ENCODE measurements around the gene CASQ2.

The CASQ2 gene

GRCh38 chr1:115768549-115768948 lies at the start of gene CASQ2:
CASQ2 (minus strand) TSS chr1:115768714; CDS start chr1:115768541, 173 bp downstream.
- no peak for DNase-seq

- DNase-seq = no peak
Measured at GRCh38 chr1:115815694-115816093, 47.2 kb upstream of the CASQ2 start.

- no peak for DNase-seq
Measured at GRCh38 chr1:115814685-115815398, 46.3 kb upstream of the CASQ2 start.

- no peak for DNase-seq
Measured at GRCh38 chr1:115813727-115814126, 45.2 kb upstream of the CASQ2 start.

- no peak for DNase-seq
Measured at GRCh38 chr1:115811140-115811828, 42.8 kb upstream of the CASQ2 start.

DNA sequence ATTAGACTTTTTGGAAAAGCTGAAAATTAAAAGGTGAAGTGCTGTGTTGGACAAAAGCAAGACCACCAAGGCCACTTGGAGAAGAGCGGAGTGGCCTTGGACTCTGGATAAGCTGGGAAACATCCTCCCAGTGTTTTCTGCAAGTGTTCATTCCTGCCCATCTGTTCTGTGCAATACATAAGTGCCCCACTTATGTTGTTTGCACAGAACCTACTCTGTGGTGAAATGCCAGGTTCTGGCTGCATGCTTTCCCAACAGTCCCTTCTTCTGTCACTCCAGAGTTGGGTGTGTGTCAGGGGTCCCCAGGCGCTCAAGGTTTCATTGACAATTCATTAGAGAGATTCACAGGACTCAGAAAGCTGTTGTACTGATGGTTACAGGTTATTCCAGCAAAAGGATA lies 42.1 kb upstream of the CASQ2 start:
- no peak for DNase-seq

GRCh38 chr1:115809847-115810246 lies 41.3 kb upstream of the CASQ2 start:
- DNase-seq = no peak

- no peak for DNase-seq
Measured at GRCh38 chr1:115809076-115809475, 40.6 kb upstream of the CASQ2 start.

GRCh38 chr1:115807723-115808122 lies 39.2 kb upstream of the CASQ2 start:
- DNase-seq = peak; percentile 54

GRCh38 chr1:115805597-115805996 lies 37.1 kb upstream of the CASQ2 start:
- DNase-seq = no peak

- DNase-seq = no peak
Measured at GRCh38 chr1:115802416-115802815, 33.9 kb upstream of the CASQ2 start.

DNA sequence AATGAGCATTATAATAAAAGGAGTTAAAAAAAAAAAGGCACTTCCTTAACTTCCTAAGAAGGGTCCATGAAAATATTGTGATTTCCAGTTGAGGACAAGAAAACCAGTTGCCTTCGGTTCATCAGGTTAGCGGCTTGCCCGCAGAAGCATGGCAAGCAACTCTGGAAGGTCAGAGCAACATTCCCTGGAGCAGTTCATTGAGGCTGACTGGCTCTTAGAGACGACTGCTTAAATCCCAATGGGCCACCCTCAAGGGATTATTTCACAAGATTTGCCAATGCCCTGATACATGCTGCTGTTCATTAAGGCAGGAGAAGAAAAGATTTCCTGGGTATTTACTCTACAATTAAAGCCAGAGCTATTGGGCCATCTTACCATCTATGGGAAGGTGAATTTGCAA lies 29.0 kb upstream of the CASQ2 start:
- no peak for DNase-seq

DNA sequence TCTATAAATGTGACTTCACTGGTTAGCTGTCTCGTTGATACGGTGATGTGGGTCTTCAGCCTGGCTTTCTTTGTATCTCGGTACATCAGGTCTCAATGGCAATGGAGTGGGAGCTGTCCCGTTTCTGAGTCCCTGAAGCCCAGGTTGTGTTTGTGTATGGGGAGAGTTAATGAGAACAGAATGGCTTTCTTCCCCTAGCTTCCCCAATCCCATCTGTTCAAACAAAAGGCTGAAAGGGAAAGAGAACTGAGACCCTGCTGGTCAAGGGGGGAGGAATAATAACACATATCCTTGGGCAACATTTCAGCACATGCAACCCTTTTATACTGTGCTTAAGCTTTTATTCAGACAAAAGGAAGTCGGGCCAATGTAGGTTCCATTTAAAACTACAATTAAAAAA lies 28.4 kb upstream of the CASQ2 start:
- no peak for DNase-seq

- no peak for DNase-seq
Measured at GRCh38 chr1:115796036-115796435, 27.5 kb upstream of the CASQ2 start.

GRCh38 chr1:115794976-115795639 lies 26.6 kb upstream of the CASQ2 start:
- no peak for DNase-seq

GRCh38 chr1:115793162-115793561 lies 24.6 kb upstream of the CASQ2 start:
- no peak for DNase-seq

GRCh38 chr1:115791816-115792215 lies 23.3 kb upstream of the CASQ2 start:
- no peak for DNase-seq

- DNase-seq = no peak
Measured at GRCh38 chr1:115790846-115791245, 22.3 kb upstream of the CASQ2 start.

DNA sequence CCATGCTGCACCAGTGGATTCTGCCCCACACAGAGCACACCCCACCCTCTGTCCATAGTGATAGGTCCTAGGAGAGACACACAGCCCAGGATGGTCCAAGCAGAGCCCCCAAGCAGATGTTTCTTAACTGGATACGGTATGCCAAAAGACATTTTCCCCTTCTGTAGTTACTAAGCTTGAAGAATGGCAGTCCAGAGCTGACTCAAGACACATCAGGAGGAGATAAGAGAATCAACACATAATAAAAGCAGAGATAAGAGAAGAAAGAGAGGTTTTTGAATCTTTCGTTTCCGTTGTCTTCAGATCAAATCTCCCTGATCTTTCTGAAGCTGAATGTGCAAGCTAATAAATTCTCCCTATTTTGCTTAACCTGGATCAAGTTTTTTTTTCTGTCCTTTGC lies 21.8 kb upstream of the CASQ2 start:
- no peak for DNase-seq

GRCh38 chr1:115783311-115783710 lies 14.8 kb upstream of the CASQ2 start:
- DNase-seq = no peak

DNA sequence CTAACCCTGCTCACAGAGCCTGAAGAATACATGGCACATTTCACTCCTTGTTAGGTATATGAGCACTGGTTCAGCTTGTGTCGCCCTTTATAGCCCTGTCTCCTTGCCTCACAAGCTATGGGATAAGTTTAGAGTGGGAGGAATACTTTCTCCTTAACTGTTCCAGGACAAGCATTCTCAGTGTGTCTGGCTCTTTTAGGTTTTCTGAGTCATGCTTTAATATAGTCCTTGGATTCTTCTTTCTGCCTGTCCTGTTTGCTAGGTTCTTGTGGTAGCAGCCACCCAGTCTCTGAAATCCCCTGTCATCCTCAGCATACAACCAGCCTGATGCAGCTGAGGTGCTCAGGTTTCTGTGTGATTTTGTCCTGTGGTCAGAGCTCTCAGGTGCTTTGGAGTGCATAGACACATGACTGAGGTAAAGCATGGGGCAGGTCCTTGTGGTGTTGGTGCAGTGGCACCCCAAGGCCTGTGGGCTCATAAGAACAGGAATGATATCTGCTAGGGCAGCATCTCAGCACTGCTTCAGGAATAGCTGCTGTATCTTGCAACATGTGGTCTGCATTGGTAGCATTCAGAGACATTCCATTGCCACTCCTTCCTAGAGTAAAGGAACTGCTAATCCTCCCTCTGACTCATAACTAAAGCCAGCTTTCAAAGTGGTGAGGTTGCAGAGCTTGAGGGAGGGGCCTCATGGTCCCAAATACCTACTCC lies 14.2 kb upstream of the CASQ2 start:
- DNase-seq = no peak

DNA sequence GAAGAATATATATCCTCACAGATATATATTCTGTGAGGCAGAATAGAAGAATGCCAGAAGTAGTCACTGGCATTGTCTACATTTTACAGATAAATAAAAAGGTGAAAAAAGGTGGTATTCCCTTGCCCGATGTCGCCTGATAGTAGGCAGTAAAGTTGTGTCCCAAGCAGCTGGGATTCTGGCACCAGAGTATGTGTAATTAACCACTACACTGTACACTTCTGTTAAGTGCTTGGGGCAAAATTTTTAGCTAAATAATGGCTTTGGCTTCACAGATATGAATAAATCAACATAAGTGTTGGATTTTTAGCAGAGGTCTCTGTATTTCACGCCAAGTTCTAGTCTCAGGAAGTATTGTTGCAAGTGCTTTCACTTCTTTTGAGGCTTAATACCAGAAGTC lies 13.3 kb upstream of the CASQ2 start:
- no peak for DNase-seq

GRCh38 chr1:115781343-115781742 lies 12.8 kb upstream of the CASQ2 start:
- no peak for DNase-seq

Measured in RPMI8226 (cell line).